GM18499 (cell line): ENCODE measurements around the gene CHPT1.
A peak's percentile ranks its signal among the peaks of the same experiment; 100 is the strongest.
"Not testable (repeated sequence)": the region's sequence is repeated elsewhere in the genome, so short reads cannot be mapped to it uniquely, and the experiment has no call there.

Experiments used
- ATAC-seq: cut with Tn5 transposase; IDR thresholded peaks from one replicate; pipeline ENCODE4 v1.9.1; 2021; ENCODE audit warnings: moderate number of reproducible peaks; ENCODE audit not compliant: insufficient read depth, unreplicated experiment

Gene CHPT1

GRCh38 chr12:101697197-101697929 is at the start of gene CHPT1:
Gene CHPT1 (plus strand): TSS chr12:101697640. CDS start chr12:101697862, 222 bp downstream.
- ATAC-seq, result no peak

GRCh38 chr12:101647711-101648110 is 49.7 kb upstream of the CHPT1 start:
- ATAC-seq, result no peak

GRCh38 chr12:101648195-101648594 is 49.2 kb upstream of the CHPT1 start:
- ATAC-seq, result no peak

GRCh38 chr12:101650346-101651117 is 46.9 kb upstream of the CHPT1 start:
- no peak for ATAC-seq

GRCh38 chr12:101653030-101653429 is 44.4 kb upstream of the CHPT1 start:
- ATAC-seq, result no peak

- ATAC-seq, result no peak
Observed at GRCh38 chr12:101653503-101653902, 43.9 kb upstream of the CHPT1 start.

- no peak for ATAC-seq
Observed at GRCh38 chr12:101654442-101654841, 43.0 kb upstream of the CHPT1 start.

GRCh38 chr12:101655393-101655792 is 42.0 kb upstream of the CHPT1 start:
- no peak for ATAC-seq

- not testable (repeated sequence) for ATAC-seq
Observed at GRCh38 chr12:101660662-101661061, 36.8 kb upstream of the CHPT1 start.

- ATAC-seq, result no peak
Observed at GRCh38 chr12:101663298-101663697, 34.1 kb upstream of the CHPT1 start.

GRCh38 chr12:101664992-101665391 is 32.4 kb upstream of the CHPT1 start:
- no peak for ATAC-seq

- ATAC-seq, result no peak
Observed at GRCh38 chr12:101666052-101666728, 31.2 kb upstream of the CHPT1 start.

- ATAC-seq, result no peak
Observed at GRCh38 chr12:101667591-101667990, 29.8 kb upstream of the CHPT1 start.

- ATAC-seq, result no peak
Observed at GRCh38 chr12:101670007-101670671, 27.3 kb upstream of the CHPT1 start.

- peak; percentile 58 for ATAC-seq
Observed at GRCh38 chr12:101671157-101671791, 26.2 kb upstream of the CHPT1 start.

GRCh38 chr12:101671833-101672232 is 25.6 kb upstream of the CHPT1 start:
- no peak for ATAC-seq

GRCh38 chr12:101675555-101675954 is 21.9 kb upstream of the CHPT1 start:
- no peak for ATAC-seq

GRCh38 chr12:101676497-101676896 is 20.9 kb upstream of the CHPT1 start:
- not testable (repeated sequence) for ATAC-seq

GRCh38 chr12:101678081-101678480 is 19.4 kb upstream of the CHPT1 start:
- no peak for ATAC-seq

- ATAC-seq, result no peak
Observed at GRCh38 chr12:101680240-101680639, 17.2 kb upstream of the CHPT1 start.
